COR-L47 (cell line): ENCODE results near the gene STPG4.

Experiments
- DNase-seq: peaks from one replicate; lab custom pipeline; 2025; lab: John Stamatoyannopoulos, UW

Gene STPG4

GRCh38 chr2:47052847-47053246 lies 102.3 kb downstream of the STPG4 start:
- no peak for DNase-seq

- DNase-seq = no peak
Measured at GRCh38 chr2:47051562-47051961, 103.5 kb downstream of the STPG4 start.

DNA sequence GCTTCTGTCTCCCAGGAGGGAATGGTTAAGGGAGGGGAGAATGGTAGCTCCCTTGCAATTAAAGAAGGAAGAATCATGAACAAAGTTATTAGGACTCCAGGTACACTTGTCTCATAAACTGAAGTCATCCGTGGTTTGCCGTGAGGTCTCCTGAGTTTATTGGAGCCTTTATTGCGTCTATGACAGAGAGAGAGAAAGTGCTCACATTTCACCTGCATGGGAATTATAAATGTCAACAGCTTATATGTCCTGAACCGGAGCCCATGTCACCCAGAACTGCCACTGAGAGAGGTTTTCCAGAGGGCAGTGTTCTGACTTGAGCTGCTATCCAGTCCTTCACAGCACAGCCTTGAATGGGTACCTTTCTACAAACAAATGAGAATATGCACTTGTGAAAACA lies 104.3 kb downstream of the STPG4 start:
- no peak for DNase-seq

GRCh38 chr2:47050021-47050760 lies 104.9 kb downstream of the STPG4 start:
- DNase-seq = no peak

- no peak for DNase-seq
Measured at GRCh38 chr2:47049502-47049901, 105.6 kb downstream of the STPG4 start.

DNA sequence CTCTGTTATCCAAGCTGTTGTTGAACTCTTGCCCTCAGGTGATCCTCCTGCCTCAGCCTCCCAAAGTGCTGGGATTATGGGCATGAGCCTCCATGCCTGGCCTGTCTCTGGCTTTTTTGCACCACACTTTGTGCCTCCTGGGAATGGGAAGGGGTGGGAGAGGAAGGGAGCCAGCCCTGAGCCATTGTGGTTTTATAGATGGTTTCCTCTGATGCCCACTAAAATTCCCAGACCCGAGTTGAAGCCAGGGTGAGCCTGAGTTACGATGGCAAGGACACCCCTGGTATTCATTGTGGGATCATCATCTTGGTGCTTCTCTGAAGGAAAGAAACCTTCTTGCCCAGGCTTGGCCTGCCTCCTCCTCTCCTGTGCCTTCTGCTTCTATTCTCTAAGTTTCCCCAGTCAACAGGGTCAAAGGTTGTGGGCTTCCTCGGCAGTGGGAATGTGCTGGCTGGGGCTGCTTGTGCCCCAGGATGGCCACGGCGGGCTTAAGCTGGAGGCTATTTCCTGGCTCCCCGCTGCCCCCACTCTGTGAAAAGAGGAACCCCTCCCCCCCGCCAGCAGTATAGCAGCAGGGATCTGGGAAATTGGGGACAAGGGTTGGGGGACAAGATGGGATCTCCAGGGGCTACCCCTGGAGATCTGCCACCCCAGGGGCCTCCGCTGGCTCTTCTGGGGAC lies 106.2 kb downstream of the STPG4 start:
- DNase-seq = no peak

GRCh38 chr2:47046271-47046670 lies 108.8 kb downstream of the STPG4 start:
- DNase-seq = peak; percentile 86

- DNase-seq = peak; percentile 45
Measured at GRCh38 chr2:47043891-47044239, 111.2 kb downstream of the STPG4 start.

GRCh38 chr2:47043142-47043890 lies 111.8 kb downstream of the STPG4 start:
- DNase-seq = no peak

- no peak for DNase-seq
Measured at GRCh38 chr2:47041891-47042684, 113.0 kb downstream of the STPG4 start.

DNA sequence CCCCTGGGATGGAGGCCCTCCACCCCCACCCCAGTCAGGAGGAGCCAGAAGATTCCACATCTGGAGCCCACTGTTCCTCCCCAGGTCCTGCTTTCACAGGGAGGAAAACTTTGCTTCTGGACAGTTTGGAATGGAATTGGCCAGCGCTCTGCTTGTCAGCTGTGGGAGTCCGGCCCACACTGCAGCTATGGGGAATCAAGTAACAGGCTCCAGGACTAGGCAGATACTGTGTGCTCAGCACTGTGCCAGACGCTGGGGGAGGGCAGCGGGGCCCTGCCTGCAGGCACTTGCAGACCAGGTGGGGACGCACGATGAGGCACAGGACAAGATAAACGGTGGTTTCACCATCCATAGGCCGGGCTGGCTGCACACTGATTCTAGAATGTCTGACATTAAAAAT lies 114.0 kb downstream of the STPG4 start:
- no peak for DNase-seq

DNA sequence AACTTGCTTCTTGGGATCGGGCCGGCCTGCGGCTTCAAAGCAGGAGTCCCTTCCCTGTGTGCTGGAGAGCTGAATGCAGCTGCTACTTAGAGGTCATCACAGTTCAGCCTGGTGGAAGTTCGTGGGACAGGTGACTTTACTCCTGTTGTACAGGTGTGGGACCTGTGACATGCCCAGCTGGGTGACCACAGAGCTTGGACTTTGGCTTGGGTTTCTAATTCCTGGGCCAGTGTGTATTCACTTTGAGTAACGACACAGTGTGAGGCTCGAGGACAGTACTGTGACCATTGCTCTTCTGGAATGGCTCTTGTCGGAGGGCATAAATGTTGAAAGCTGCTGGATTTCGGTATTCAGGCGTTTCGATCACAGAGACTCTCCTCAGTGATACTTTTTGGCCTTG lies 114.5 kb downstream of the STPG4 start:
- no peak for DNase-seq

- no peak for DNase-seq
Measured at GRCh38 chr2:47039913-47040562, 115.1 kb downstream of the STPG4 start.

DNA sequence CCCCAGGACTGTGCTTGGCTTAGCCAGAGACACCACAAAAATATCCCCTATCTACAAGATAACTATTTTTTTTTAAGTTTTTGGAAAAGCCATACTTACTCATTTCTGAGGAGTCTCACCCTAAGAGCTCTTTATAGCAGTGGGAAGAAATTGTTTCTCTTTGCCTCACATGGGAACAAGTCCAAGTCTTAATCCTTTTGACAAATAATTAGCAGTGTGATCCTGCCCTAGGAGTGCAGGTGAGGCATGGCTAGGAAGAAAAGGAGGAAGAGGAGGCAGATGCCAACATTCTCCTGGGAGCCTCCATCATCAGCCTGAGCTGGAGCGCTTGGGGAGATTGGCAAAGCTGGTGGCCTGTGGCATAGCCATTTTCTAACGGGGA lies 115.6 kb downstream of the STPG4 start:
- DNase-seq = no peak

- no peak for DNase-seq
Measured at GRCh38 chr2:47038656-47039488, 116.2 kb downstream of the STPG4 start.

GRCh38 chr2:47037678-47038077 lies 117.4 kb downstream of the STPG4 start:
- no peak for DNase-seq
